Upper lobe of left lung (tissue), 4 donors: ENCODE measurements around the gene LAMA3.

Experiments used
- POLR2A ChIP-seq, 4 donors: fragments of 450-650 bp; IDR thresholded peaks; one replicate each; pipeline ENCODE4 v1.5.1; 2016 to 2017; ENCODE audit warnings: antibody characterized with exemption in 4 of 4, mild to moderate bottlenecking in 2 of 4
- POLR2AphosphoS5 ChIP-seq, 2 donors: sonication (generic); formaldehyde crosslinking; IDR thresholded peaks; one replicate each; pipeline ENCODE4 v1.5.1; 2017; ENCODE audit warnings: antibody characterized with exemption in 2 of 2
- TF ChIP-seq, protein P1 (sequence below), 6 experiments: fragments of 450-650 bp in 4 of 6; fragments of 200-600 bp in 2 of 6; sonication (generic) in 2 of 6; IDR thresholded peaks; one replicate each; pipeline ENCODE4 v1.5.1; 2016 to 2019; ENCODE audit warnings: antibody characterized with exemption in 6 of 6

DNA sequence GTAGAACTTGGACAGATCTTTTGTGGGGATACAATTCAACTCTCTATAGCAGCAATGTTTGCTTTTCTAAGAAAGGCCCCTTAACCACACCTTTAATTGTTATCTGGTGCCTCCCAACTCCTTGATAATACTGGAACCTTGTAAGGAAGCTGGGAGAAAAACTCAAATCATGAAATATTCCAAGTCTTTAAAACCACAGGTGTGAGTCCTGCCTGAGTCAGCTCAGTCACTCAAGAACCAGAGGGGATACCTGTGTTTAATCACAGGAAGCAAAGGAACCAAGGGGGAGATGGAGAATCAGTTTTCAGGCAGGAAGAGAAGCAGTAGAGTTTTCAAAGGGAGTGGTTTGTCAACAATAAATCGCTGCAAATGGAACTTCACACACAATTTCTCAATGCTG is 159.9 kb downstream of the LAMA3 start:
- no peak for TF ChIP-seq POLR2AphosphoS5 (IDR thresholded peaks at IDR 0.05)
- no peak for TF ChIP-seq POLR2A (IDR thresholded peaks at IDR 0.05)
- TF ChIP-seq, protein P1, sequence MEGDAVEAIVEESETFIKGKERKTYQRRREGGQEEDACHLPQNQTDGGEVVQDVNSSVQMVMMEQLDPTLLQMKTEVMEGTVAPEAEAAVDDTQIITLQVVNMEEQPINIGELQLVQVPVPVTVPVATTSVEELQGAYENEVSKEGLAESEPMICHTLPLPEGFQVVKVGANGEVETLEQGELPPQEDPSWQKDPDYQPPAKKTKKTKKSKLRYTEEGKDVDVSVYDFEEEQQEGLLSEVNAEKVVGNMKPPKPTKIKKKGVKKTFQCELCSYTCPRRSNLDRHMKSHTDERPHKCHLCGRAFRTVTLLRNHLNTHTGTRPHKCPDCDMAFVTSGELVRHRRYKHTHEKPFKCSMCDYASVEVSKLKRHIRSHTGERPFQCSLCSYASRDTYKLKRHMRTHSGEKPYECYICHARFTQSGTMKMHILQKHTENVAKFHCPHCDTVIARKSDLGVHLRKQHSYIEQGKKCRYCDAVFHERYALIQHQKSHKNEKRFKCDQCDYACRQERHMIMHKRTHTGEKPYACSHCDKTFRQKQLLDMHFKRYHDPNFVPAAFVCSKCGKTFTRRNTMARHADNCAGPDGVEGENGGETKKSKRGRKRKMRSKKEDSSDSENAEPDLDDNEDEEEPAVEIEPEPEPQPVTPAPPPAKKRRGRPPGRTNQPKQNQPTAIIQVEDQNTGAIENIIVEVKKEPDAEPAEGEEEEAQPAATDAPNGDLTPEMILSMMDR (IDR thresholded peaks at IDR 0.05) = no peak
